GM18519 (cell line): ENCODE results near the gene CLSTN2.

Experiments used
- ATAC-seq: cut with Tn5 transposase; IDR thresholded peaks from one replicate; pipeline ENCODE4 v1.9.1; 2021; ENCODE audit warnings: mild to moderate bottlenecking, moderate library complexity; ENCODE audit not compliant: unreplicated experiment, low FRiP score

The CLSTN2 gene

DNA sequence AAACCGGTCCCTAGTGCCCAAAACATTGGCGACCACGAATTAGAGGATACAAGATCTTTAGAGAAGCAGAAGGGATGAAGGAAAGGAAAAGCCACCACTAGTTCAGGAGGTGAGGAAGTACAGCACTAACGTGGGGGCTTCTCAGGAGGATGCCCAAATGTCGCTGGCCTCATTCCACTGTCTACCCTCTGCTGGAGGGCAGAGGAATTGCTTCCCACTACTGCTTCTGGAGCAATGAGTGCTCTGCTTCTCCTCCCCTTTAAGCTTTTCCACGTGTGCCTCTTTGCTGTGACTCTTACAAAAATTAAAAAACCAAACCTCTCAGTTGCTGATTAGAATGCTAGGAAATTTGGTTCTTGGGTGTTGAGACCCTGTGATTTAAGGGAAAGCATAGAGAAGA lies 281.3 kb downstream of the CLSTN2 start:
- ATAC-seq, result no peak

DNA sequence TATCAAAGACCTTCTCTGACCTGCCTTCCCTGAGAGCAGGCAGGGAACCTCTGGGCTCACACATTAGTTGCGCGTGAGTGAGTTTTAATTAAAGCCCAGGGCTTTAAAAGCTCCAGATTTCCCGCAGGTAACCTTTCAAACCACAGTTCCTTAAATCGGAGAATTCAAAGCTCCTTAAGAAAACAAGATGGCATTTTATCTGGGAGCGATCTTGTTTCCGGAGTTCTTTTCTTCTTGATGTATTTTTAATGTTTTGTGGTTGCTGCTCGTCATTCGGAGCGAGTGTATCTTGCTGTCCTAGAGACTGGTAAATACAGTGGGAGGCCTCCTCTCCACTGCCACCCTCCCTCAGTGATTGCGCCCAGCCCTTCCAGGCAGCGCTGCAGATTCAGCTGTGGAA lies 284.3 kb downstream of the CLSTN2 start:
- ATAC-seq, result no peak

DNA sequence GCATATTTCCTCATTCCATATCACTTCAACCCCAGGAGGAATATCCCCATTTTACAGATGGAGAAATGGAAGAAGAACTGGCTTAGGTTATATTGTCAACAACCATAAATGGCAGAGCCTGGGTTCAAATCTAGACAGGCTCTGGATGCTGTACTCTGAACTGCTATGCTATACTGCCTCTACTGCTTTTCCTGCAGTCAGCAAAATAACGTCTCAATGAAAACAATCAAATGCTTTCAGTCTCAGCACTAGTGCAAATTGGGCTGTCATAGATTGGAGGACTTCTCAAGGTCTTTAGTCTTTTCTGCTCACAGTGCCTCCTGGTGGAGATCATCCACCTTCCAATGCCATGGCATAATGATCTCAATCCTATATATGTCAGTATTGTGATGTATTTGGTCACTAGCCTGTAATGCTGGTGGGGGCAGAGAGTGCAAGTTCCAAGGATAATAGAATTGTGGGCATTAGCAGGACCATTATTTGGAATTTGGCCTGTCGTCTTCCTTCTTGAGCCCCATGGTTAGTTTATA lies 285.0 kb downstream of the CLSTN2 start:
- ATAC-seq, result no peak

DNA sequence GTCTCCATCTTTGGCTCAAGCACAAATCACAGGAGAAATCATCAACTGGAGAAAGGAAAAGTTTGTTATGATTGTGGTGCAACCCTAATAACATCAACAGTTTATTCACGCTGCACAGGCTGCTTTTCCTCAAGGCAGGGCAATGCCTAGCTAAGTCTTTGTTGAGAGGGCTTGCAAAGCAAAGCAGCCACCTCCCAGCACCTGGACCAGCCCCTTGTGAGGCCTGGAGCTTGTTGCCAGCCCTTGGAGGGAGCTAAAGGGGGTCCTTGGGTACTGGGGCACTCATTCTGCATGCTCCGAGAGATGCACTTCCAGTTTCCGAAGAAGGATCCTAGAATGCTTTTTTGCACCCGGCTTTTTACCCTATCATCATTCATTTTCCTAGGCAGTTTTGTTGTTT lies 288.2 kb downstream of the CLSTN2 start:
- no peak for ATAC-seq

DNA sequence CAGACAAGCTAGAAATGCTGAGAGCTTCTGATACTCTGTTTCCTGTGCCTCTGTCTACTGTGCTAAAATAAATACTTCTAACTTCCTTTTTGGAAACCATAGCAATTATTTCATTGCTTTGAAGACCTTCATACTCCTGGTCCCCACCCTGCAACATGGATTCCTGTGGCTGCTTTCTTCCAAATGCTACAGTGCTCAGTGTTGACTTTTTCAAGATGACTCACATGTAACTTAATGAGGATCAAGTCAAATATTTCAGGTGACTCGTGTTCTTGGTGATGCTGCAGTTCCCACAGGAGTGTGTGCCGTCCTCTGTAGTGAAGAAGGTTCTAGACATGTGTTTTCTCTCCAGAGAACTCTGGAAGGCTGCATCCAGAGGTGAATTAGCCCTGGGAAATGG lies 288.6 kb downstream of the CLSTN2 start:
- ATAC-seq, result no peak

DNA sequence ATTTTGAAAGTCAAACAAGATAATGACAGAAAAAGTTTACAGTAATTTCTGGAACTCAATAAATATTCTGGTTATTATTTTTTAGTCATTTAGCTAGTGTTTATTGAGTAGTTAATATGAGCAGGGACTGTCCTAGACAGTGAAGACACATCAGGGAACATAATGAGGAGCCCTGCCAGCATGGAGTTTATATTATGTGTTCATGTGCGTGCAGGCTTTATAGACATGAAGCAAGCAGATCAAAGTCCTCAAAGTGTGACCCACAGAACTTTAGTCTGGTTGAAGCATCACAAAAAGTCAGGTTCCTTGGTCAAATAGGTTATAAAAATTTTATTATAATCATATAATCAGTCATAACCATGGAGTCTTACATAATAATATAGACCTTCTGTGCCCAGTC lies 289.3 kb downstream of the CLSTN2 start:
- ATAC-seq, result no peak

DNA sequence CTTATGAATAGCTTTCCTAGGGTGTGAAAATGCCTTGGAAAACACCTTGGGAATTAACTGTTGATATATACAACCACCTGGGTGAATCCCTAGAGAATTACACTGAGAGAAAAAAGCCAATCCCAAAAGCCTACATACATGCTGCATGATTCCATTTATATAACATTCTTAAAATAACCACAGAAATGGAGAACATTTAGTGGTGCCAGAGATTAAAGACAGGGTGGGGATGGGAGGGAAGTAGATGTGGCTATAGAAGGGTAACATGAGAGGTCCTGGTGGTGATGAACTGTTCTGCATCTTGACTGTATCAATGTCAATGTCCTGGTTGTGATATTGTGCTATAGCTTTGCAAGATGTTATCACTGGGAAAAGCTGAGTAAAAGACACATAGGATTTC lies 291.0 kb downstream of the CLSTN2 start:
- no peak for ATAC-seq

DNA sequence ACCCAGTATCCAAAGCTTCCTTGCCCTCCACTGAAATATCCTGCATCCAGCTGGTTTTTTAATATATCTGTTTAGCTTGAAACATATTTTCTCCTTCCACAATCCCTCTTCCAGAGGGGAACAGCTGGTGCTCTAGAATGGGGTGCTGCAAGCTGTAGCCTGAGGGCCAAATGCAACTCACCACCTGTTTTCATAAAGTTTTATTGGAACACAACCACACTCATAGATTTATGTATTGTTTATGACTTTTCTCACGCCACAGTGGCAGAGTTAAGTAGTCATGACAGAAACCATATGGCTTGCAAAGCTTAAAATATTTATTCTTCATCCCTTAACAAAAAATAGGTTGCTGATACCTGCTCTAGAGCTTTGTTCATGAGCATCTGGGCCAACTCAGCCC lies 298.7 kb downstream of the CLSTN2 start:
- no peak for ATAC-seq

DNA sequence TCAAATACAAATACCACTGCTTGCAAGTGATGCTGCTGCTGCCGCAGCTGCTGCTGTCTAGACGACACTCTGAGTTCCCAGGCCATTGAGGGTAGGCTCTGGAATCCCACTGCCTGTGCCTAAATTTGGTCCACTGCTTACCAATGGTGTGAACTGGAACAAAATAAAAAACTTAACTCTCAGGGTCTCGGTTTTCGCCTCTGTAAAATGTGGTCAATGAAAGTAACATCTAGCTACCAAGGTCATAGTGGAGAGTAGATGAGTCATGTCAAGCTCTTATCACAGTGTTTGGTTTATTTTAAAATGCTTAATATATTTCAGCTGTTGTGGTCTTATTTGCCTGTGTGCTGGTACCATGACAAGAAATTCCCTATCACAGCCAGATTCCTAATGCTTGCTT lies 299.3 kb downstream of the CLSTN2 start:
- ATAC-seq, result no peak

DNA sequence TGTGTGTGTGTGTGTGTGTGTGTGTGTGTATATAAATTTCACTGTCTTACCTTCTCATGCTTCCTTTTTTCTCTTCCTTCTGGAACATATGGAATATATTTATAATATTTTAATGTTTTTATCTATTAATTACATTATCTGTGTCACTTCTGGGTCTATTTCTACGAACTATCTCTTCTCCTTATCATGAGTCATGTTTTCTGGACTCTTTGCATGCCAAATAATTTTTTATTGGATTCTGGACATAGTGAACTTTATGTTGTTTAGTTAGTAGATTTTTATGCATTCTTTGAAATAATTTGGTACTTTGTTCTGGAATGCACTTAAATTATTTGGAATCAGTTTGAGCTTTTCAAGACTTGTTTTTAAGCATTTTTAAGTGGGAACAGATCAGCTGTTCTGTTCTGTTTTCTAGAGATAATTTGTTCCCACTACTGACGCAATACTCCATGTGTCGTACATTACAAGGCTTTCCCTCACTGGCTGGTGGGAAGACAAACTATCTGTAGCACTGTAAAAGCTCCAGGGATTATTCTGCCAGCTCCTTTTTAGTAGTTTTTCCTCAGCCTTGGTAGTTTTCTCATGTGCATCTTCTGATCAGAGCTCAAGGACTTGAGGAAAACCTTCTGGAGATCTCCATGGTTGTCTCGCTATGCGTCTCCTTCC lies 302.0 kb downstream of the CLSTN2 start:
- no peak for ATAC-seq

DNA sequence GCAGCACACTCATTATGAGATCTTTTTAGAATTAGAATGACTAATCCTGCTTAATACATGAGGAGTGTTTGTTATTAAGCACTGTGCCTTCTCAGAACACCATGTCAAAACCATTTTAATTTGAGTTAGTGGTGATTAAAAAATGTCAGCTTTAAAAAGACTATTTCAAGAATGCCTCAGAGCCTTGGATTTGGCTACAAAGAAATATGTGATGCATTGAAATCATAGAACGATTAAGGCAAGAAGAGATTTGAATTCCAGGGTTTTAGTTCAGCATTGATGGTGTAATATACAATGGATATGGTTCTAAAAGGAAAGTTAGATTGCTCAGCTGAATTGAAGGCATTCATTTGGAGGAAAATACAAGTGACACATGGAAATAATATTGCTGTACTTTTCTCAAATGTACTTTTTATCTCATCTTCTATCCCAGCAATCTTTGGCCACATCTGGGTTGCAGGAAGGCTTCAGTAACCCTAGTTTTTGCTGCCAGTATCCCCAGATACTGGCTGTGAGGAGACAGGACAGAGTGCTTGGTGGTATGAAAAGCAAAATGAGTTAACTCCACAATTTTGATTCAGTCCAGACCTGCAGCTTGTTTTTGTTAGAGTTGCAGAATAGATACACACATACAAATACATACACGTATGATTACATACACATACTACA lies 303.8 kb downstream of the CLSTN2 start:
- ATAC-seq, result no peak

DNA sequence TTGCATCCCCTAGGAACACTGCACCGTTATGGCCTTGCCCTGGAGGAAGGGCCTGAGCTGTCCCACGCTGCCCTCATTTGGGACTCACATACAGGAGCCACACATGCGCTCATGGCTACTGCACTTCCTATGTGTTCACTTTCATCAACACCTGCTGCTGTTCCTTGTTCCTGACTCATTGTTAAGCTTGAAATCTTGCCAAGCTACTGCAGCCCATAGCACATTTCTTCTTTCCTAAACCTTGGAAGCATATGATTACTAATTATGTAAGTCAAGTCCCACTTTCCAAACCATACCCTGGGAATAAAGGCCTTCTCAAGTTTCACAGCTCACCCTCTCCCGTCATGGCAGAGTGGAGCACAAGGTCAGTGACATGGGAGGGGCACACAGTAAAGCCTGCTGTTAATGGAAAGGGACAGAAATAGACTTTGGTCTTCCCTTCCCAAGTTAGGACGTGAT lies 307.9 kb downstream of the CLSTN2 start:
- ATAC-seq, result no peak

DNA sequence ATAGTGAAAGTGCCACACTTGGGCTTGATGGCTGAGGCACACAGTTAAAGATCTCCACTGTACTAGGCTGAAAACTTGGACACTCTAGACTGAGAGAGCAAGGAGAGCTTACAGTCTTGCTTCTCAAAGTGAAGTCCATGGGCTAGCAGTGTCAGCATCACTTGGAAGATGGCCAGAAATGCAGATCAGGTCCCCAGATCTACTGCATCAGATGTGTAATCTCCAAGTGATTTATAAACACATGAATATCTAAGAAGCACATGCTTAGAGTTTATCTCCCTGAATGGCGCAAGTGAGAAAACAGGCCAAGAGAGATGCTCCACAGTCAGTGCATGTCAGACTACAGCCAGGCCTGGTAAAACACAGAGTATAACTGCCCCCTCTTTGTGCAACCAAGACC lies 308.6 kb downstream of the CLSTN2 start:
- ATAC-seq, result no peak

DNA sequence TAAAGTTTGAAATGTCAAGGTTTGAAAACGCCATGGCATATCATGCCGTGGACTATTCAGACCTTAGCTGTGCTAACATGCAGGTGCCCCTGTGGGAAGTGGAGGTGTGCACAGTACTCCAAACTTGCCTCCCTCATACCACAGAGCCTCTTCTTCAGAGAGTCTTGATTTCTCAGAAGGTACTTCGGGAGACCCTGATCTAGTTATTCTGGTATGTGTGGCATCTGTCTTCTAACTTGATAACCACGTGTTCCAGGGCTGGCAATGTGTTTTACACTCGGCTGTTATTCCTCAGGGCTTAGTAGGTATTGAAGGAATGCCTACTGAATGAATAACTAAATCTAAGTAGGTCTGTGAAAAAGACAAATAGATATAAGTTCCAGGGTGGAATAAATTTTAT lies 309.9 kb downstream of the CLSTN2 start:
- no peak for ATAC-seq

DNA sequence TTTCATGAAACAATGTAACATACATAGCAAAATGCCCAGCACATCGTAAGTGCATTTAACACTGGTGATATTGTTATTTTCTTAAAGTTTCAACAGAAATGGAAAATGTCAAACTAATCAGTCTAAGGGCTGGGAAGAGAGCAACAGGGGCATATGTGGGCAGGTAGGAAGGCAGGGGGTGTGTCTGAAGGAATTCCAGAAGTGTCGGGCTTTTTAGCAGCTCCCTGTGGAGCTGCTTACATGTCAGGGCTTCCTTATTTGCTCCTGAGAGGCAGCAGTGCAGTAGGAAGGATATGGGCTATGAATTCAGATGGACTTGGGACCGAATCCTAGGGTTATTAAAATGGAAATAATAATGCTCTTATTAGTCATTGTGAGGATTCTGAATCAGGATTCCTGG lies 311.6 kb downstream of the CLSTN2 start:
- no peak for ATAC-seq

DNA sequence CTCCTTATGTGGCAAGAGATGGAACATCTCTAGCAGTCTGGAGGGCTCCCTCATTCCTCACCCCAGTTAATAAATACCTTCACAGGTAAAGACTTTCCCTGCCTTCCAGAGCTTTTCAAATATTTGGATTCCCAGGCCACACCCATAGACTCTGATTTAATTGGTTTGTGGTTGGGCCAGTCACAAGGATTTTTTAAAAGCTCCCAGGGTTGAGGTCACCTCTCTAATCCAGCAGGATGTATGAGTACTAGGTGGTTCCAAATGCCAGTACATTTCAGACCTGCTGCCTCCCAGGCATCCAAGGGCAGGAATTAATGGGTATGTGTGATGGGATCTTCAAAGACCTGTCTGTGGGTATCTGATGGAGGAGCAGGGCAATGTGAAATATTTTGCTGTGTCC lies 312.8 kb downstream of the CLSTN2 start:
- ATAC-seq, result no peak

DNA sequence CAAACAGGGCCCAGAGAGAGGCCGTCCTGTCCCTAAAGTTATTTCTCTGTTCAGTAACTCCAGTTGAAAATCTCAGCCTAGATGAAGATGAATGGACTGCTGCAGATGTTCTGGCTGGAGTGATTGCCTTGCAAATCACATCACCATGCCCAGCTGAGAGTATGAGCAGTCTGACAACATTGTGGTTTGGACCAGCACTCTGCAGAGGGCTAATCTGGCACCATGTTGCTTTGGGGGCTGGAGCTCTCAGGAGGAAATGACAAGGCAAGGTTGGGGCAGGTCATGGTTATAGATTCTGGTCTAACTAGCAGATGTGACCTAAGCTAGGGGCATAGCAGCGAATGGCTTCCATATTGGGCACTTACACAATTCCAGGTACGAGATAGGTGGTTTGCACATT lies 314.2 kb downstream of the CLSTN2 start:
- no peak for ATAC-seq

DNA sequence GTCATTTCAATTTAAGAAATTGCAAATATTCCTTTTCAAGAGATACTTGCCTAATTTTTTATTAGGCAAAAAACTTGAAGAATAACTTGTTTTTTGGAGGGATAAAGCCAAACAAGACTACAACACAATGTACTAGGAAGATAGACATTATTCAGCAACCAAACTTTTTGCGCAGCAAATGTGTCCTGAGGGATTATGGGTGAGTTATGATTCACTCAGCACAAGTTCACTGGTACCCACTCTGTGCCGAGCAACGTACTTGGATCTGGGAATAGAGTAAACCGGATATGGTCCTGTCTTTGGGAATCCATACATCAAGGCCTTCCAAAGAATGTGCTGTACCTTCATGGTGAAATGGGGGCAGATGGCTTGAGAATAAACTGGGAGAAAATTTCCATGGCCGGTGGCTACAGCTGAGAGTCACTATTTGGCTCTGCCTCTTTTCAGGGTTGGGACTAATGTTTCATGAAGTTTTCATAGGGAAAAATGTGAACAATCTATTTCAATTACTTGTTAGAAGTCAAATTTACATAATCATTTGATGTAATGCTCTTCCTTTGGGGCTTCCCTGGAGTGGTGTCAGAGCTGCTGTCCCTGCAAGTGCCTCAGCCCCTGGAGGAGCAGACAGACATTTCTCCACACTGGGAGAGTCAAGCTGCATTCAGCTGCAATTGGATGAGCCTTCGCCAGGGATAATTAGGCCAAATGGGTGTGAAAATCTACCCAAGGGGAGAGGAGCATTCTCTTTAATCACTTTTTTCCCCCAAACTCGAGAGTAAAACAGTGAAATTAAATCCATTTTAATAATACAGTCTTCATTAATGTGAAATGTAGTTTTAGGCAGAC lies 315.2 kb downstream of the CLSTN2 start:
- no peak for ATAC-seq

DNA sequence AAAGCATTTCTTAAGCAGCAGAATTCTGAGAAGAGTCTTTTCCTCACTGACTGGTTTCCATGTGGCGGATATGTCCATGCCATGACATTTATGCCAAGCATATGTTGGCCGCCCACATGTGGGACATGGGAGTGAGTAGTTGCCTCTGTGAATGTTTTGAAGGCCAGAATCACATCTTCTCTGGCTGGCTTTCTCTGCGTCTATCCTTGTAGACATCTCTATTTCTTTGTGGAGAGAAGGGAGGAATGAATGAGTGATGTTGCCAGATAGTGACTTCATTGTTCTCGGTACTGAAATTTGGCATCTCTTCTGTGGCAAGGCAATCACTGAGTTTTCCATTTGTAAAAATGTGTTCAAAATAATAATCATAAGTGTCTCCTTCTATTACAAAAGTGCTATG lies 316.0 kb downstream of the CLSTN2 start:
- ATAC-seq, result no peak

DNA sequence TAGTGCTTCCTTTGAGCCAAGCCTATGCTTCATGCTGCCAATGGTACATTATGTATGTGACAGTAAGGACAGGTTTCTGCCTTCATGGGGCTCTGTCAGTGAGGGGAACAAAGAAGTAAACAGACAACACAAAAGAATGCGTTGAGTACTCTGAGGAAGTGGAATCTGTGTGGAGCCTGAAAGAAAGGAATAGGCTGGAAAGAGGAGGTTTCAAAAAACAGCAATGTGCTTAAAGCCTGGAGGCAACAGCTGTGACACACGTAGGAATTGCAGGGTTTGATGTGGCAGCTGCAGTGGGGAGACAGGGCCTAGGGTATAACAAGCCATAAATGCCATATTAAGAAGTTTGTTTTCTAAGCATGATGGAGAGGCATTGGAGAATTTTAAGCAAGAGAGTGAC lies 316.7 kb downstream of the CLSTN2 start:
- ATAC-seq, result no peak
